Measurements from ENCODE around the gene SNX21.
"Not testable (repeated sequence)": the region's sequence is repeated elsewhere in the genome, so short reads cannot be mapped to it uniquely, and the experiment has no call there.

DNA sequence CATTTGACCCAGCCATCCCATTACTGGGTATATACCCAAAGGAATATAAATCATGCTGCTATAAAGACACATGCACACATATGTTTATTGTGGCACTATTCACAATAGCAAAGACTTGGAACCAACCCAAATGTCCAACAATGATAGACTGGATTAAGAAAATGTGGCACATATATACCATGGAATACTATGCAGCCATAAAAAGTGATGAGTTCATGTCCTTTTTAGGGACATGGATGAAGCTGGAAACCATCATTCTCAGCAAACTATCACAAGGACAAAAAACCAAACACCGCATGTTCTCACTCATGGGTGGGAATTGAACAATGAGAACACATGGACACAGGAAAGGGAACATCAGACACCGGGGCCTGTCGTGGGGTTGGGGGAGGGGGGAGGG, 35.6 kb upstream of the SNX21 start:
- not testable (repeated sequence) for TF ChIP-seq CTCF (IDR thresholded peaks at IDR 0.05; ENCODE audit: low read depth, low read length, missing input control); GABPA (IDR thresholded peaks at IDR 0.05 in 1 of 2, conservative IDR thresholded peaks at IDR 0.05 in 1 of 2); ATF3 (IDR thresholded peaks at IDR 0.05); MAX (IDR thresholded peaks at IDR 0.05); NR2F2 (IDR thresholded peaks at IDR 0.05); REST (IDR thresholded peaks at IDR 0.05); TAF1 (conservative IDR thresholded peaks at IDR 0.05); HNF4A (conservative IDR thresholded peaks at IDR 0.05); ZBTB33 (IDR thresholded peaks at IDR 0.05); SP1 (IDR thresholded peaks at IDR 0.05); EGR1 (IDR thresholded peaks at IDR 0.05; ENCODE audit: low read depth in 2 of 2)
